Measurements from ENCODE around the gene CDC40.

The CDC40 gene

GRCh38 chr6:110173506-110174132, 6.6 kb upstream of the CDC40 start:
- H3K27ac ChIP-seq = no peak overlapping the region
- TF ChIP-seq, protein P1, sequence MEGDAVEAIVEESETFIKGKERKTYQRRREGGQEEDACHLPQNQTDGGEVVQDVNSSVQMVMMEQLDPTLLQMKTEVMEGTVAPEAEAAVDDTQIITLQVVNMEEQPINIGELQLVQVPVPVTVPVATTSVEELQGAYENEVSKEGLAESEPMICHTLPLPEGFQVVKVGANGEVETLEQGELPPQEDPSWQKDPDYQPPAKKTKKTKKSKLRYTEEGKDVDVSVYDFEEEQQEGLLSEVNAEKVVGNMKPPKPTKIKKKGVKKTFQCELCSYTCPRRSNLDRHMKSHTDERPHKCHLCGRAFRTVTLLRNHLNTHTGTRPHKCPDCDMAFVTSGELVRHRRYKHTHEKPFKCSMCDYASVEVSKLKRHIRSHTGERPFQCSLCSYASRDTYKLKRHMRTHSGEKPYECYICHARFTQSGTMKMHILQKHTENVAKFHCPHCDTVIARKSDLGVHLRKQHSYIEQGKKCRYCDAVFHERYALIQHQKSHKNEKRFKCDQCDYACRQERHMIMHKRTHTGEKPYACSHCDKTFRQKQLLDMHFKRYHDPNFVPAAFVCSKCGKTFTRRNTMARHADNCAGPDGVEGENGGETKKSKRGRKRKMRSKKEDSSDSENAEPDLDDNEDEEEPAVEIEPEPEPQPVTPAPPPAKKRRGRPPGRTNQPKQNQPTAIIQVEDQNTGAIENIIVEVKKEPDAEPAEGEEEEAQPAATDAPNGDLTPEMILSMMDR (conservative IDR thresholded peaks at IDR 0.05) = no peak
- TF ChIP-seq ZFX (IDR thresholded peaks at IDR 0.05) = no peak

- TF ChIP-seq ZFX (IDR thresholded peaks at IDR 0.05) = no peak
- TF ChIP-seq, protein P1 (conservative IDR thresholded peaks at IDR 0.05) = peak; percentile 70
- peak overlapping the region; percentile 88 for H3K27ac ChIP-seq
Measured at GRCh38 chr6:110178626-110179405, 1.4 kb upstream of the CDC40 start.

- no peak for TF ChIP-seq ZFX (IDR thresholded peaks at IDR 0.05)
- peak within 1 kb of the TSS; percentile 88 for H3K27ac ChIP-seq
Measured at GRCh38 chr6:110179406-110180227, 610 bp upstream of the CDC40 start, which contains the start of gene WASF1. WASF1 (minus strand) TSS chr6:110179670; CDS start chr6:110127601, 52,069 bp downstream.

- H3K27ac ChIP-seq = peak overlapping the region; percentile 88
- TF ChIP-seq ZFX (IDR thresholded peaks at IDR 0.05) = no peak
- TF ChIP-seq, protein P1 (conservative IDR thresholded peaks at IDR 0.05) = no peak
Measured at GRCh38 chr6:110181131-110182030, 1.2 kb downstream of the CDC40 start.

DNA sequence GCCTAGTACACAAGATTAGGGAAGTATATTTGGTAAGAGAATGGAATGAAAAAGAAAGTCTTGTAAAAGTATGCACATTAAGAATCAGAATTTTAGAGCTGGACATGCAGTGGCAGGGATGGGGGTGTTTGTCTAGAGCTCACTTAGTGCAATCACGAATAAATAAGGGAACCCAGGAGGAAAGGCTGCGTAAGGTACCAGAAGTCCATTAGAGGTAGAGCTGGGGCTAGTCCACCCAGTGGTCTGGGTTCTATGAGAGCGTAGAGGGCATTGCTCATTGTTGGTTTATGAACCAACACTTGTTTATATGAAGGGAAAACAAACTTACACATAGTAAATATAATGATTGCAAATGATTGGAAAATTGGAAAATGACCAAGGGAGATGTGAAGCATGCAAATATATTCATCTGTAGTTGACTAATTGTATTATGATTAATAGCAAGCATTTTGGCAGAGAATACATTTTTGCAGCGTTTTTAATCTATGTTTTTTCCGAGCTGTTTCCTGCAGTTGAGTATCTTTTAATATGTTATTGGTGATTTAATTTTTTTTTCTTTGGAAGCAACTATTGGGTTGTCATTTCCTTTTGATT, 3.2 kb downstream of the CDC40 start:
- H3K27ac ChIP-seq = no peak overlapping the region
- TF ChIP-seq ZFX (IDR thresholded peaks at IDR 0.05) = no peak
- TF ChIP-seq, protein P1 (conservative IDR thresholded peaks at IDR 0.05) = no peak

DNA sequence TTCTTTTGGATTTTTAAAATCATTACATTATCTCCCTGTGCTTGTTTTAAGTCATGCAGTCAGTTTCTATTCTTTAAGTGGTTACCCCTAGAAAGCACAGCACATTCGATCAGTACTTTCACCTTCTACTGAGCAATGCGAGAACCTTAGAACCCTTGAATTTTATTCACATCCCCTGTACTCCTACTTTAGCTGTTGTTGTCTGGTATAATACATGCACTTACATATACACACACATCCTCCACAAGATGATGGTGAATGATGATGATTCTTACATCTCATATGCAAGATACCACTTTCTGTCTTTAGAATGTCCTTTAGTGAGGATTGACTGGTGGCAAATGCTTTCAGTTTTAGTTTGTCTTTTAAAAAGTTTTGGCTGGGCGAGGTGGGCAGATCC, 5.7 kb downstream of the CDC40 start:
- no peak overlapping the region for H3K27ac ChIP-seq
- no peak for TF ChIP-seq ZFX (IDR thresholded peaks at IDR 0.05)
- TF ChIP-seq, protein P1 (conservative IDR thresholded peaks at IDR 0.05) = no peak

GRCh38 chr6:110188791-110189190, 8.6 kb downstream of the CDC40 start:
- no peak for TF ChIP-seq ZFX (IDR thresholded peaks at IDR 0.05)
- TF ChIP-seq, protein P1 (conservative IDR thresholded peaks at IDR 0.05) = no peak
- no peak overlapping the region for H3K27ac ChIP-seq

All from C4-2B (cell line).